Brain microvascular endothelial cell (primary cell): ENCODE data around the gene CCM2.
A peak's percentile ranks its signal among the peaks of the same experiment; 100 is the strongest.

ENCODE experiments used
- DNase-seq: peaks from one replicate; pipeline ENCODE4 v3.0.0-alpha.2; 2020
- H3K27ac ChIP-seq: fragments of 250-450 bp; sonication (Bioruptor Pico); 2 replicates; pipeline ENCODE4 v1.5.1; 2020; ENCODE audit warnings: mild to moderate bottlenecking, moderate library complexity
- H3K27me3 ChIP-seq: fragments of 250-450 bp; sonication (Bioruptor Pico); replicated peaks from 2 replicates; pipeline ENCODE4 v1.5.1; 2020; ENCODE audit warnings: mild to moderate bottlenecking
- H3K36me3 ChIP-seq: fragments of 250-450 bp; sonication (Bioruptor Pico); replicated peaks from 2 replicates; pipeline ENCODE4 v1.5.1; 2020; ENCODE audit warnings: mild to moderate bottlenecking
- H3K4me3 ChIP-seq: 2 replicates; pipeline ENCODE4 v1.5.1; 2011; ENCODE audit warnings: low read depth, mild to moderate bottlenecking, control low read depth, low read length, moderate library complexity
- CTCF ChIP-seq: IDR thresholded peaks from 2 replicates; pipeline ENCODE4 v1.5.1; 2011; ENCODE audit warnings: low read depth, mild to moderate bottlenecking, moderate library complexity, low read length, control low read depth, inconsistent platforms; ENCODE audit errors: missing control alignments
- in situ Hi-C: cut with HindIII; loops from 2 replicates; pipeline ENCODE4 v1.10.0; 2017; ENCODE audit warnings: low sequenced_read_pairs, low pct_ligation_motif_present

CCM2 gene

DNA sequence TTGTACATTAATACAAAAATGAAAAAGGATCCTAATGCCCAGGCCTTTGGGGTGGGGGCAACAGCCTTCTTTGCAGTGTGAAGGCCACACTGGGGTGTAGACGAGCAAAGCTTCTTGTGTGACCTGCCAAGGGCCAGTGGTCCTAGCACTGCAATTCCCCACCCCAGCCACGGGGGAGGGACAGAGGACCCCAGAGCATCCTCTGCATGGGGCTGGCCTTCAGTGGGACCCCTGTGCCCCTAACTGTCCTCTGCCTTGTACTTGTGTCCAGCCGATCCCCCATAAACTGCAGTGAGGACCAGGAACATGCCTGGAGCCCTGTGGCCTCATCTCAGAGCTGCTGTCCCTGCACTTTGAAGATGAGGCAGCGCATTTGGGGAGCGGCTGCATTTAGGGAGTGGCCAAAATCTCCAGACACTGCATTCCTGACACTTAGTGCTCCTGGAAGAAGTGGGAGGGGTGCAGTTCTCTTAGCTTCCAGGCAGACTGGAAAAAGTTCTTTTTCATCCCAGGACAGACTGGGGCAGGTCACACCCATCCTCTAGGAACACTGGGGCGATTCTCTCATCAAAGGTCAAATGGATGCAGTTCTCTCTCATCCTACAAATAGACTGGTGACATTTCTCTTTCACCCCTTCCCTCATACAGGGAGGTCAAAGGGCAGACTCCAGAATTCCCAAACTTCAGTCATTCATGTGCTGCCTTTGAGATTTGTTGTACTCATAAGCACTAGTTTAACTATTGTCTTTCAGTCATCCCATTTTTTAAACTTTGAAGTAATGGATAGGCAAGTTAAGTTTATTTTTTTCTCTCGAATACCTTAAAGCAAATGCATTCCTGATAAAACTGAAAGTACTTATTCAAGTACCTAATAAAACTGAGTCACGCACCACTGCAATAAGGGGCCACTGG, 20.3 kb upstream of the CCM2 start:
- peaks cover 32% of the 10 kb centered on the region for H3K36me3 ChIP-seq
- peak overlapping the region; percentile 75 for H3K27ac ChIP-seq
- TF ChIP-seq CTCF: no peak
- in situ Hi-C loops: no loop called here
- H3K4me3 ChIP-seq: no peak overlapping the region
- DNase-seq: no peak
- H3K27me3 ChIP-seq: no peaks in the 10 kb centered on the region

- in situ Hi-C loops: no loop called here
- Histone ChIP-seq H3K27ac (peak overlapping the region; percentile 75), H3K4me3 (no peak overlapping the region), H3K36me3 (peaks cover 40% of the 10 kb centered on the region), H3K27me3 (no peaks in the 10 kb centered on the region)
- DNase-seq: peak; percentile 51
- no peak for TF ChIP-seq CTCF
Observed at GRCh38 chr7:44980393-44981034, 19.5 kb upstream of the CCM2 start.

DNA sequence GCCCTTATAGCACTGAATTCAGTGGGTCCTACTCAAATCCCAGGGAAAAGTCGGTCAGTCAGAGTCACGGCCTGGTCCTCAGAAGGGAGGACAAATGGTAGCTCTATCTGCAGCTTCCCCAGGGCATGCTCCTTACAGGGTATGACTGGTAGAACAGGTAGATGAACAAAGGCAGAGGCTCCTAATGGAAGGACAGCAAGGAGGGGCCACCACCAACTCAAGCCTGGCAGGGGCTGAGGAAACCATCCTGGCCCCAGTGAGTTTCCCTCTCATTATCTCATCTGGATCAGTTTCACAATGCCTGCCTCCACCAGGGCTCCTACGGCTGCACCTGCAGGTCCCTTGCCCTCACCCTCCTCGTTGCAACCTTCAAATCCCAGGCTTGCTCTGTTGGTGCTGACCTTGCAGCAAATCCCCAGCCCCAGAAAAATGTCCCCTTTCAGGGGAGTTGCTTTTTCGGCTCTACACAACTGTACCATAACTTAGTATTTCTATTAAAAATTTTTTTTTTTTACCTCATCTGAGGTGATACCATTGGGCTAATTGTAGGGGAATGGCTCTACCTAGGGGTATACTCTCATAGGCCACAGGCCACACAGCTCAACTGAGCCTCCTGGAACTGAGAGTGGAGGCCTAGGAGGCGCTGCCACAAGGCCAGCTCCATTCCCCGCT, 18.8 kb upstream of the CCM2 start:
- peak overlapping the region; percentile 75 for H3K27ac ChIP-seq
- H3K27me3 ChIP-seq: no peaks in the 10 kb centered on the region
- H3K4me3 ChIP-seq: no peak overlapping the region
- peaks cover 40% of the 10 kb centered on the region for H3K36me3 ChIP-seq
- TF ChIP-seq CTCF: no peak
- no peak for DNase-seq
- in situ Hi-C loops: no loop called here

- Histone ChIP-seq H3K27ac (no peak overlapping the region), H3K4me3 (no peak overlapping the region), H3K27me3 (no peaks in the 10 kb centered on the region), H3K36me3 (peaks cover 40% of the 10 kb centered on the region)
- DNase-seq: no peak
- in situ Hi-C loops: no loop called here
- no peak for TF ChIP-seq CTCF
Observed at GRCh38 chr7:44982535-44982923, 17.5 kb upstream of the CCM2 start.

DNA sequence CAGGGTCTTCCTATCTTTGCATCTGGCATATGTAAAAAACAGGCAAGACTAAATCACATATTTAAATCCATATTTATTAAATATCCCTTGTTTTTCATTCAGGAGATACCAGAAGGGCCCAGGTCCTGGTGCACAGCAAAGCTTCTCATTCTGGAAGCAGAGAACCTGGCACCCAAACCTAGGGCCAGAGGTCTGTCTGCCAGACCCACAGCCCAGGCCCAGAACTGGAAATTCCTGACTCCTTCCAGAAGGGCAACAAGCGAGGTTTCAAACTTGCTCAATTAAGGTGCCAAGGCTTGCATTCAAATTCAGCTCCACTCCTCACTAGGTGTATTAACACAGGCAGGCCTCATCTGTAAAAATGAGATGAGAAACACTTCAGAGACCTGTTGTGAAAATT, 17.0 kb upstream of the CCM2 start:
- peaks cover 40% of the 10 kb centered on the region for H3K36me3 ChIP-seq
- no peak overlapping the region for H3K4me3 ChIP-seq
- no peaks in the 10 kb centered on the region for H3K27me3 ChIP-seq
- H3K27ac ChIP-seq: no peak overlapping the region
- in situ Hi-C loops: no loop called here
- no peak for DNase-seq
- TF ChIP-seq CTCF: no peak
